Measurements from ENCODE around the gene AKT1.
"Not testable (repeated sequence)": the region's sequence is repeated elsewhere in the genome, so short reads cannot be mapped to it uniquely, and the experiment has no call there.

AKT1 gene

DNA sequence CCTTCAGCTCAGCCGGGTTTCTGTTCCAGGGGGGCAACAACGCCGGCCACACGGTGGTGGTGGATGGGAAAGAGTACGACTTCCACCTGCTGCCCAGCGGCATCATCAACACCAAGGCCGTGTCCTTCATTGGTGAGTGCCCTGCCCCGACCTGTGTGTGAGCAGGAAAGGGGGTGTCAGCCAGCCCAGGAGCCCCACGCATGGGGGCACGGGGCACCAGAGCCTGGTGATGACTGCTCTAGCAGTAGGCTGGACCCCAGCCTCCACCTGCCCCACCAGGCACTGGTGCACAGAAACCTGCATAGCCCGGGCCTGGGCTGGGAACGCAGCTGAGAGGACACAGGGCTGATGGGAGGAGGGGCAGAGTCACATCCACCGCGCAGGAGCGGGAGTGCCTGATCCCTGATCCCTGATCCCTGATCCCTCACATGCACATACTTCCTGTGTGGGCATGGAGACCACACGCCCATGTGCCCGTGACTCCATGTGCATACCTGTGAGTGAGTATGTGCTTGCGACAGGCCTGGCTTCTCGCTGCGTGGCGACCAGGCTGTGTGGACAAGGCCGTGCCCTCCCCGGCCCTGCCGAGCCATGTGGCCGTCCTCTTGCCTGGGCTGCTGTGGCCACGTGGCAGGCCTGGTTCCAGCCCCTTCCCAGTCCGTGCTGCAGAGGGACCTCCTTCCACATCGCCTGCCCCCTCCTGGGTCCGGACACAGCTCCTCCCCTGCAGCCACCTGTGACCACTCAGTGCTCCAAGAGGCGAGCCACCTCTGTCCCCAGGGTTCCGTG is 60.4 kb downstream of the AKT1 start:
- no peak for DNase-seq

DNA sequence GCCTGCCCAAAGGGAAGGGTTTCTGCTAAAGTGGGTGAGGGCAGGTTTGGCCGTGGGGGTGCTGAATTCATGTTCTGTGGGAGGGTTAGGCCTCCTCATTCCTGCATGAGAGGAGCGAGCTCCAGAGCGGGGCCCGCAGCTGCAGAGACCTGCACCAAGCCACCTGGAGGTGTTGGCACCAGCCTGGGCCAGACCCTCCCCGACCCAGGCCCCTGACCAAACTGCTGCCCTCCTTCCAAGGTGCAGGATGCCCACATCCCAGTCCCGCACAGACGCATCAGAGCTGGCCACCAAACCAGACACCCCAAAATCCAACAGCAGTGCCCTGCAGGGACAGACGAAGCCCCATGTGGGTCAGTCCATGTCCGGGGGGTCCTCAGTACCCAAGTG is 61.0 kb downstream of the AKT1 start:
- DNase-seq, result no peak

DNA sequence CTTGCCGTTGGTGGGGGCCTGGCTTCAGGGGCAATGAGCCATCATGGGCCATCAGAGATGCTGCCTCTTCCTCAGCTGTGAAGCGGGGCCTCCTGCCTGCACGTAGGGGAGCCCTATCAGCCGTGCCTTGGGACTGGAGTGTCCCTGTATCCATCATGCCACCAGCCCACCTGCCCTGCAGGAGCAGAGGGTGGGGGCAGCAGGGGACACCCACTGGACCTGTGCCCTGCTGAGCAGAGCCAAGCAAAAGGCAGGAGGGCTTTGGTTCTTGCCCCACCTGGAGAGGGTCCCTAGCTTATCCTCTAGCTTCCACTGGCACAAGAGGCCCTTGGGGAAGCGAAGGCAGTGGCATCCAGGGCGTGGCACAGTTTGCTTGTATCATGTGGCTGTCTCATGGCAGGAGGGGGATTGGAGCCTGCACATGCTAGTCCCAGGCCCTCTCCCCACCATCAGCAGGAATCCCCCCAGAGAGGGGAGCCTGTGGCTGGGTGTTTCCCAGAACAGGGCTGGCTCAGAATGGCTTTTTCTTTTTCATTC is 61.4 kb downstream of the AKT1 start:
- DNase-seq, result no peak

DNA sequence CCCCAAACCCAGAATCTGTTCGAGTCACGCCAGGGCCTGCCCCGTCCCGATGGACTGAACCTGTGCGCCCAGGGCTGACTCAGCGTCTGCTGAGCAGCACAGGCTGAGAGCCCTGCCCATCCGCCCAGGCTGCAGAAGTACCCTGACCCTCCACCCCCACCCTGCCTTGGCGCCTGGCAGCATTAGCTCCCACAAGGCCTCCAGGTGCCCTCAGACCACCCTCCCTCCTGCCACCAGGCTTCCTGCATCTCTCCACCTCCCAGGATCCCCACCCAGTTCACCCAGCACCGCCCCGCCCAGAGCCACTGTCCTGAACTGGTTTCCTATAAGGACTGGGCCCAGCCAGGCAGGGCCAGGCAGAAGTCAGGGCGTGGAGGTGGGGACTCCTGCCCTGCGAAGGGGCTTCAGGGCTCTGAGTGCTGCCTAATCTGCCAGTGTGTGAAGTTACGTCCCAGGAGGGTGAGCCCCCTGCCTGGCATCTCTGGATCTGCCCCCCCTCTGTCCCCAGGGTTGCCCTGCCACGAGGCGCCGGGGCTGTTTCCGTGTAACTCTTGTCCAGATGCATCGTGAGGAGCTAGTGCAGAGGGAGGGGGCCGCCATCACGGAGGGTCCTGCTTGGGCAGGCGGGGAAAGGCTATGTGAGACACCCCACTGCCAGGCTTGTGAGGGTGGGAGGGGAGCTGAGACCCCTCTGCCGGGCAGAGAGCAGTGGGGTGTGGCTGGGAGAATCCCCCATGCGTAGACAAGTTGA is 62.4 kb downstream of the AKT1 start:
- DNase-seq, result no peak

DNA sequence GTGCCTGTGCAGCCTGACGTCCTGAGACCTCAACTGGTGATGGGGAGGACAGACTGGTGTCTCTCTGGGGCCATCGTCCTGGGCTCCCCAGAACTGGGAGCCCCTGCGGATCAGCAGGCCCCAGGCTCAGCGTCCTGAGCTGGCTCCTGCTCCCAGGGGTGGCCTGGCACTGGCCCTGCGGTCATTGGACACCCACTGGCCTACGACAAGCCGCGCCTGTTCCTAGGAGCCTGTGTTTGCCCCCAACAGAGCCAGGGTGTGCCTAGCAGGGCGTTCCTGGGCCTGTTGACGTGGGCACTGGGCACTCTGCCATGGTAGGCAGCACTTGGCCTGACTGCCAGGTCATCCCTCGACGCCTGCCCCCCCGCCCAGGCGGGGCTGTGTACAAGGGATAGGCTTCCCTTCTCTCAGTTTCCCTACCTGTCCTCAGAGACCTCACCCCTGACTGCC is 63.2 kb downstream of the AKT1 start:
- no peak for DNase-seq

DNA sequence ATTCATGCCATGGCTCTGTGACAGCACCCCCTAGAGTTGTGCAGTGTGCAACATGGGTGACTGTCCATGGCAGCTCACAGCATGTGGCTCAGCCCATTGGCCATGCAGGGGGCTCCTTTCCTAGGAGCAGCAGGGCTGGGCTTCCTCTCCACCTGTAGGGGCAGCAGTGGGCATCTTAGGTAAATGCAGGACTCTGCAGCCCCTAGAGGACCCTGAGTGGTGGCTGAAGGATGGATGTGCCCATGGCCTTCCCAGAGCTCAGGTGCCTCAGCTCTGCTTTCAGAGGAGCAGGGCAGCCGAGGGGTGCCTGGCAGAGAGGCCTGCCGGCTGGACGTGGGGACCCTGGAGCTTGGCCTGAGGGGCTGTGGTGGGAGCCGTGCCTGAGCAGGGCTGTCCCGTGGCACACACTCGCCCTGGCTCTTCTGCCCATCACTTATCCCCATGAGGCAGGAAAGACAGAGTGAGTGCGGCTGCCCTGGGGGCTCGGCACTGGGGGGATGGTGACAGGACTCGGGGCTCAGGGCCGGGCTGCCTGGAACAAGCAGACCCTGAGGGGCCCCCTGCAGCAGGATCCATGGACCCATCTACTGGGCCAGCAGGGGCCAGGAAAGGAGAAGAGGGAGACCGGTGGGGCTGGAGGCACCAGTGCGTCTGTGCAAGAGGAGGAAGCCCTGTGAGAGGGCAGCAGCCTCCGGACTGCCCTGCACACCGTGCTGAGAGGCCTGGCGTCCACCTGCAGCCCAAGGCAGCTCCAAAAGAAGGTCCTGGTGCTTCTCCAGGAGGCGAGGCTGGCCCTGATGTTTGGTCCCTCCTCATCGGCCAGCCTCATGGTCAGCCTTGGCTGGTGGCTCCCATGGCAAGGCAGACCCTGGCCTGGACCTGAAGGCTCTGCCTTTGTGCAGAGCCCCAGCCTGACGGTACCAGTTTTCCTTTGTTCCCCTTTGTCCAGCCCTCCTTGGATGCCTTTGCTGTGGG is 63.9 kb downstream of the AKT1 start:
- DNase-seq, result no peak

DNA sequence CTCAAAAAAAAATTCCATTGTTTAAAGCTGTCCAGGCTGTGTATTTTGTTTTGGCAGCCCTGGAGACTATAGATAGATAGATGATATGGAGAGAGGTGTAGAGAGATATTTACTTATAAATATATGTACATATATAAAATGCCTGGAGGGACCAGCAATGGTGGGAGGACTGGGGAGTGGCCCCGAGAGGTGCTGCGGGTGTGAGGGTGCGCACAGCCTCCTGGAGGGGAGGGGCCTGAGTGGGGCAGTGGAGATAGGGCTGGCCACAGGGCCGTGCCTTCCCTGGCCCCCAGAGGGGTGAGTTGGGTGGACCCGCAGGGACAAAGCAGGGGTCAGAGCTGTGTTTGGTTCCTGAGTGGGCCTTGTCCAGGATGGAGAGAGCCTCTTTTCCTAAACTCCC is 65.1 kb downstream of the AKT1 start:
- no peak for DNase-seq

DNA sequence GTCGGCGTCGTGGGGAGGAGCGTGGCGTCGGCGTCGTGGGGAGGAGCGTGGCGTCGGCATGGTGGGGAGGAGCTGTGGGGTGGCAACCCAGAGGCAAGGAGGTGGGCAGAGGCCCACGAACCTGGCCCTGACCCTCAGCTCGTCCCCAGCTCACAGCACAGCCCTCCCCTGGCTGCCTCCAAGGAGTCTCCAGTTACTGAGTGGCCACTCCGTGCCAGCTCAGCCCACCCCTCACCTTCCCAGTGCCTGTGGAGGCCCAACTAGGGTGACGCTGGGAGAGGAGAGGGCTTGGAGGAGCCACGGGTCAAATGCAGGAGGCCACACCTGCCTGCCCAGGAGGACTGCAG is 65.7 kb downstream of the AKT1 start:
- no peak for DNase-seq

DNA sequence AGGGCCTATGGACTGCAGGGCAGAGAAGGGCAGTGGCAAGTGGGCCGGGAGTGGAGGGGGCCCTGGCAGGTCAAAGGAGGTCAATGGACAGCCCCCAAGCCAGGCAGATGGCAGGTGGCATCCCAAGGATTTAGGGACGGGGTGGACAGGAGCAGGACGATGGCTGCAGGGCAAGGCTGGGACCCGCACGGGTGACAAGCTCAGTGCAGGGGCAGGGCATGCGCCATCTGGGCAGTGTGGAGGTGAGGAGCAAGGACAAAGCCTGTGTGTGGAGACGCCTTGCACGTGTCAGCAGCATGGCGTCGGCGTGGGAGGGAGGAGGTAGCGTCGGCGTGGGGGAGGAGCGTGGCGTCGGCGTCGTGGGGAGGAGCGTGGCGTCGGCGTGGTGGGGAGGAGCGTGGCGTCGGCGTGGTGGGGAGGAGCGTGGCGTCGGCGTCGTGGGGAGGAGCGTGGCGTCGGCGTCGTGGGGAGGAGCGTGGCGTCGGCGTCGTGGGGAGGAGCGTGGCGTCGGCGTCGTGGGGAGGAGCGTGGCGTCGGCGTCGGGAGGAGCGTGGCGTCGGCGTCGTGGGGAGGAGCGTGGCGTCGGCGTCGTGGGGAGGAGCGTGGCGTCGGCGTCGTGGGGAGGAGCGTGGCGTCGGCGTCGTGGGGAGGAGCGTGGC is 66.2 kb downstream of the AKT1 start:
- DNase-seq, result not testable (repeated sequence)

DNA sequence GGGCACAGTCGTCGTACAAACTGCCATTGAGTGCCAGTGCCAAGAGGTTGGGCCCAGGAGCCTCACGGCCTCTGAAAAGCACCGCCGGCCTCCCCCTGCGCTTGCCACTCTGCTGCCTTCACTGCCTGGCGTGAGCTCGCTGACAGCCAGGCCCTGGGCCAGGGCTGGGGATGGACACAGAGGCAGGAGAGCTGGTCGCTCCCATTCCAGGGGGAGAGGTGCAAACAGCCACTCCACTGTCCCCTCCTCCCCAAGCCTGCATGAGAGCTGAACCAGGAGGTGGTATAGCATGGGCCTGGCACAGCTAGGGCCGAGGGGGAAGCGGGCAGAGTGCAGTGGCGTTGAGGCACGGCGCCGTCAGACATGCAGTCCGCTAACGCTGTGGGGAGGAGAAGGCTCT is 66.9 kb downstream of the AKT1 start:
- no peak for DNase-seq

DNA sequence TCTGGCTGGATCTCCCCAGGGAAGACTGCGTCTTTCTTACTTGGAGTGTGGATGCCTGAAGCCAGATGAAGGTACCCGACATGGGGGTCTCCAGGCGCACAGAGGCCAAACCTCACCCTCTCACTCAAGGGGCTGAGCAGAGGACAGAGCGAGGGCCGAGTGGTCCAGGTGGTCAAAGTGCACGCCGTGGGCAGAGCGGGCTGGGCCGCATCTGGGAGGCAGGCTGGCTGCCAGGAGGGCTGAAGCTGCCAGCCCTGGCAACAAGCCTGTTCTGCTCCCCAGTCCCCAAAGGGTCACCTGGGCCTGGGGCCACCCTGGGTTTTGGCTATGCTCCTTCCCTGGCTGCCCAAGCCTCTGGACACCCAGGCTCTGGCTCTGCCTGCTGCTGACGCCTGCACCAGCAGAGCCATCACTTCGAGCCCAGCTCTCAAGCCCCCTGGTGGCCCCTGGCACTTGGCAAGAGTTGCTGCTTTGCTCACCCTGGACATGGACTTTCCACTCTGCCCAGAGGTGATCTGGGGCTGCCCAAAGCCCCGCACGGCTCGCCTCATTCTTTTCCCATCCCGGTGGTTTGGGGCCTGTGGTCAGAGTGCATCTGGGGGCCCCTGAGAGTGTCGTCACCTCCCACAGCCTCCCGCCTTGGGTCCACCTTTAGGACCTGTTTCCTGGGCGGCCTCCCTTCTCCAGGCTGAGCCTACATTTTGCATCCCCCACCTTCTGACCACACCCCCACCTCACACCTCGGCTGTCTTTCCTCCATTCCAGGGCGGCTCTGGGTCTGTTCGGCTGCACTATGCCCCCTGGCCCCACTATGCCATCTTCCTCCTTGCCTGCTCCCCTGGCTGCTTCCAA is 68.7 kb downstream of the AKT1 start:
- DNase-seq, result no peak

DNA sequence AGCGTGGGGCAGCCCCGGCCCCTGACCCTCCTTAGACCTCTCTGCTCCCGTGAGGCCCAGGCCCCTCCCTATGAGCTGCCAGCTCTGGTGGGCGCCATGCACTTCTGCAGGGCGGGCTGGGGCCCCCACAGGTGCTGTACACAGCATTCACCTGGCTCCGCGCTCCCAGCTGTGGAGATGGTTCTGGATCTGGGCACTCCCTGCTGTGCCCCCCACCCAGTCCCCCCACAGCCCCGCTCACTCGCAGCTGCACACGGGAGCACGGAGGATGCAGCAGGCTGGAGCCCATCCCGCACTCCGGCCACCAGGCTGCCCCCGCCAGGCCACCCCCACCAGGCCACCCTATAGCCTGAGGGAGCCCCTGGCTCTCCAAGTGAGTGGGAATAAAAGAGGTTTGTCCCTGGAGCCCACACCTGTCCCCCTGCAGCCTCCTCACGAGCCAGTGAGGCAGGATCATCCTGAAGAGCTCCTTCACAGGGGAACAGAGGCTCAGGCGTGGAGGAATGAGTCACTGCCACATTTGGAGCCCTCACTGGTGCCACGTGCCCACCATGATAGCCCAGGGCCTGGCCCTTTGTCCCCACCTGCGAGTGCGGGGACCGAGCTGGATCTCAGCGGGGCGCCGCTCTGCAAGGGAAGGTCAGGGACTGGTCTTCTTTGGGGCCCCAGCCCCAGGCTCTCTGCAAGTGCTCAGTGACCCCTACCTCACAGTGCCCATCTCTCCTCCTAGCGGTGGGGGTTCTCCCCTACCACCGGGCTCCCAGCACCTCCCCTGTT is 69.6 kb downstream of the AKT1 start:
- DNase-seq, result no peak

DNA sequence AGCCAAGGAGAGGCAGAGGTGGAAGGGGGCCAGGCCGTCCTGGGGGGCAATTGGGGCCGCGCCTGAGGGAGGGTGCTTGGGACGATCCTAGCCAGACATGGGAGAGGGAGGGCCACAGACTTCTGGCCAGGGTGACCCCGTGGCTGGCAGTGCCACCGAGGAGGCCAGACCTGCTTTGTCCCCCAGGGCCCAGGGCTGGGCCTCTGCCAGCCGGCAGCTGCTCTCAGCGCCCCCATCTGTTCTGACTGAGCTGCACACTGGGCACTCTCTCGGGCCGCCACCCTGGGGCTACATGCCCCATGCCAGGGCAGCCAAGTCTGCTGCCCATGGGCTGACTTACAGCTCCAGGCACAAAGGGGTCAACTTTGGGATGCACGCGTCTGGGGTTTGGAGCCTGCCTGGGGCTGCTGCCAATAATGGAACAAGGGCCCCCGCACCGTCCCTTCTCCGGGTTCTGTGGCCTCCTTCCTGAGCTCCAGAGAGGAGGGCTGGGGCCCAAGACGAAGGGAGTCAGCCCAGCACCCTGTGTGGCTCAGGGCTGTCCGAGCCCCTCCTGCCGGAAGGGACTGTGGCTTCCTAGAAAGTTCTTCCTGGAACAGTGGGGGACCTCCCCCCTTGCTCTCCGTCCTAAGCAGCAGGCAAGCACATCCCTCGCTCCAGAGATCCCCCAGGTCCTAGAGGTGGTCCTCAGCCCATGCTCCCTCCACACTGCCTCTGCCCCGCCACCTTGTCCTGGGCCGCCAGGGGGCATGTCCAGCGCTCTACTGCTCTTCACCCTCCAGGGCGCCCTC is 70.4 kb downstream of the AKT1 start:
- DNase-seq, result no peak

DNA sequence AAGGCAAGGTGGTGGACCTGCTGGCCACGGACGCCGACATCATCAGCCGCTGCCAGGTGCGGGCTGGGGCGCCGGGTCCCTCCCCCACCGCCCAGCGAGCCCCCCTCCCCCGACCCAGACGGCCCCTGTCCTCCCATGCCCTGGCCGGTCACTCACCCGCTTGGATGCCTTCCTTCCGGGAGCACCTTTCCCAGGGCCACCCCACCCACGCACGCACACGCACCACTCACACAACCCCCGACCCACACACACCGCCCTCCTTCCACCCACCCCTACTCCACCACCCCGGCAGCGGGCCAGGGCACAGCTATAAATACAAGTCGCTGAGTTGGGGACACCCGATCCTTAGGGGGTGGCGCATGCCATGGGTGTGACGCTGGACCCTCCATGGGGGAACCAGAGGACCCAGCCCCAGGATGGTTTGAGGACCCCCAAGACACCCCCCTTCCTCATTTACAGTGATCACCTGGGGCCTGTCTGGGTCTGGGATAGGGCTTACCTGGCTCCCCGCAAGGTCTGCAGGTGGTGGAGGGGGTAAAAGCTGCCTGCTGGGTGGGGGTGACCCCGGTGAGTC is 71.1 kb downstream of the AKT1 start:
- DNase-seq, result no peak

DNA sequence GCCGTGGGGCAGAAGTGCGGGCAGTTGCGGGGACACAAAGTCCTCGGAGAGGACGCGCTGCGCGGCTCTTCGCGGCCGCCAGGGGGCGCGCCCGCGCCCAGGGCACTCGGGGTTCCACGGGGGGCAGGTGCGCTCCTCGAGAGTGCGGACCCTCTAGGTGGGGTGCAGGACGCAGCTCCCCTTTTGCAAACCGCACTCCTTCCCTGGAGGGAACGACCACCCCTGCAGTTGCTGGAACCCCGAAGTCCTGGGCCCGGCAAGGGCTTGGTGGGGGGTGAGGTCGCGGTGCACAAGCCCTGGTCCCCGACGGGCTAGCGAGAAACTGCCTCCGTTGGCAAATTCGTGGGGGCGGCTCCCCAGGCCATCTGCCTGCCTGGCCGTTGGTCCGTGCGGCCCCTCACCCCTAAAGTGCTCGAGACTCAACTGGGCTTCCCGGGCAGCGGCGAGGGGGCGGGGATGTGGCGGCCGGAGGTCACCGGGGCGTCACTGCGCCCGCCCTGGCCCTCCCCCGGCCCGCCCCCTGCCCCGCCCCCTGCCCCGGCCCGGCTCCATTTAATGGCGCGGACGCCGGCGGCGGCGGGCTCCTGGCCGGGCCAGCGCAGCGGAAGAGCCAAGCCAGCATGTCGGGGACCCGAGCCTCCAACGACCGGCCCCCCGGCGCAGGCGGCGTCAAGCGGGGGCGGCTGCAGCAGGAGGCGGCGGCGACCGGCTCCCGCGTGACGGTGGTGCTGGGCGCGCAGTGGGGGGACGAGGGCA is 71.7 kb downstream of the AKT1 start, which contains the start of gene ADSS1:
Gene ADSS1 (plus strand): TSS at position 579 of the 756 bp plus-strand sequence. CDS start 42 bp downstream, at position 621.
- DNase-seq, result peak; percentile 33

DNA sequence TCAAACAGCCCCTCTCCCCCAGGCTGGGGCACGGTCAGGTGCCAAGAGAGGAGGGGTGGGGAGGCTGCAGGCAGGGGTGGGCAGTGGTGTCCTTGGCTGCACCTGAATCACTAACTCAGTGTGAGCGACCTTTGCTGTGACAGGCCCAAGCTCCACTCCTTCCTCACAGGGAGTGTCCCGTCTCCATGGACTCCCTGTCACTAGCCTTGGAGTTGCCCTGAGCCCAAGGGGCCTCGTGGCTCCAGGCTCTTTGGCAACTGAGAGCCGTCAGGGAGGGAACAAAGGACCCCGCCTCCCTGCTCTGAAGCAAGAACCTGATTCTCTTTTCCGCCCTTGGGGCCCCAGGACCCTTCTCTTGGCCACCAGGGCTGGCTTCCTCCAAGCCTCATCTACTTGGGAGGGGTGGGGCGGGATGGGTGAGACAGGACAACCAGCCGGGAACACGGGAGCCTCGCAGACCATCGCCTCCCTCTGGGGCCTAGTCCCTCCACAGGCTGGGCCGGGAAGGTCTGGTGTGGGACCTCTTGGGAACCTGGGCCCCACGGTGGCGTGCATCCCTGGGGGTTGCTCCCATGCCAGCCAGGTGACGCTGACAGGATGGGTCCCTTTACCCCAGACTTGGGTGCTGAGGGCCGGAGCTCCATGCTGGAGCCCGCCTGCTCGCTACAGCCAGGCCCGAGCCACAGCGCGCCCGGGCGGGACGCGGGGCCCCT is 72.5 kb downstream of the AKT1 start:
- no peak for DNase-seq

DNA sequence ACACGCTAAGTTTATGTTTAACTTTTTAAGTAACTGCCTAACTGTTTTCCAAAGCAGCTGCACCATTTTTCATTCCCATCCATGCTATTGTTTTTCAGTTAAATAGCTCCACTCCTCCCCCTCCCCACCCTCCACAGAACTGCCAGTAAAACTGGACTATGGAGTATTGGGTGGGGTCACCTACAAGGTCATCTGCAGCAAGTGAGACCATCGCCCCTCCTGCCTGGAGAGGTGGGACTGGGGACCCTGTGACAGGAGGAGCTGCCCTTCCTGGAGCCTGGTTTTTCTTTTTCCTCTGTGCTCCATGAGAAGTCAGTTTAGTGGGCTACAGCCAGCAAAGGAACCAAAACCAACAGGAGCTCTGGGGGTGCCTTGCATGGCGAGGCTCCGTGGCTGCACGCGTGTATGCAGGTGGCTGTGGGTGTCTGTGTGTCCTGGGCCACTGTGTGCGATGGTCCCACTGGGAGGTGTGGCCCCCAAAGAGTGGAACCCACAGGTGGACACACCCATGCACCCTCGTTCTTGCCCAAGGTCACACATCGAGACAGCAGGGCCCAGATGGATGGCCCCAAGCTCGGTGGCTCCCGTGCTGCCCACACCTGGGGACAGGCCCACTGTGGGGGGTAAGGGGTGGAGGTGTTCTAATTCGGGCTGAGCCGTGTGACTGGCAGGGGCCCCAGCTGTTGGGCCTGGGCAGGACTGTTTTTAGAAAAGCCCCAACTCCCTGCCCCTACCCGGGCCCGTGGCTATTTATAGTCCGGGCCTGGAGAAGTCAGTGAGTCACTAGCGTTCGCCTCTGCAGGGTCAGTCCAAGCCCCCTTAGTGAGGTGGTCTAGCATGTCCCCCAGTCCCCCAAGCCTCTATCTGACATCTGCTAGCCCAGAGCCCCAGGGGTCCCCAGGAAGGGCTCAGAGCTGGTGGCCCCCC is 73.8 kb downstream of the AKT1 start:
- no peak for DNase-seq
